ENCODE data around the gene DNAH11. TPM values are rescaled to one million over a fixed set of nuclear protein-coding genes. Genes with fewer than 3 reads are reported as not detected.

The DNAH11 gene
- total and polyA plus RNA-seq, 2 of the 13 experiments (the other 11 are each of a cell fraction or from before 2014, with no cell fraction given), result not detected

DNA sequence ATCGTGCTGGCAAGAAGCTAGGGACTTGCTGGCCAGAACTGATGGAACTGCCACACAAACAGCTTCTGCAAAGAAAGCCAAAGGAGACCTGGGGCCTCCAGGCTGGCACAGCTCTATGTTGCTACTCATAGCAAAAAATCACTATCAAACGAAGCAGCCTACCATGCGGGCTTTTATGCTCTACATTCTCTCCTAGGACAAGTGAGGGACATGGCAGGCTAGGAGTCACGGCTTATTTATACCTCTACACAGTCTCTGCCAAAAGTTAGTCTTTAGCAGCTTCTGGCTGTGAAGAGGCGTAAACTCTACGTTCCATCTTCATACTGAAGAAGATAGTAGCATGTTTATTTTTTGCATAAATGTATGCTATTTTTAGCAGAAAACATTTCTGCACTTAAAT is 367.4 kb downstream of the DNAH11 start:
- Histone ChIP-seq H3K4me3 (replicated peaks in 1 of 3; ENCODE audit: insufficient read depth in 1 of 3, low read depth in 2 of 3, low read length in 3 of 3) (no peak overlapping the region), H3K79me2 (ENCODE audit: insufficient read depth, low read length) (no peaks in the 10 kb centered on the region), H3K27me3 (ENCODE audit: control insufficient read depth in 1 of 2, insufficient read depth in 2 of 2, low read length in 2 of 2) (peaks cover 2 to 19% of the 10 kb centered on the region in 2 experiments; a peak in 1 of 5 replicates), H4K20me1 (ENCODE audit: insufficient read depth, low read length) (no peaks in the 10 kb centered on the region), H2AFZ (ENCODE audit: low read length) (no peak overlapping the region), H3K27ac (ENCODE audit: extremely low read length, insufficient read depth, low read length) (no peak overlapping the region), H3K9me3 (ENCODE audit: low read length) (no peaks in the 10 kb centered on the region), H3K36me3 (replicated peaks in 1 of 2; ENCODE audit: control insufficient read depth in 1 of 2, insufficient read depth in 2 of 2, low read length in 2 of 2) (no peaks in the 10 kb centered on the region), H3K9ac (ENCODE audit: insufficient read depth, low read depth, low read length) (no peak overlapping the region), H3K4me2 (ENCODE audit: low read depth, low read length) (no peak overlapping the region), H3K4me1 (ENCODE audit: insufficient read depth, low read length) (no peaks in the 10 kb centered on the region)
- ChIA-PET POLR2A (no interaction called here), CTCF (ENCODE audit: low intra/inter-chr PET ratio, low total read pairs) (no interaction called here)
- no peak for DNase-seq (ENCODE audit: low spot score)
- WGBS (ENCODE audit: low lambda C conversion rate), result 39% methylated on average over 4 of the region's 6 CpGs
- no TSS peak for BruUV-seq (replicated peaks)
- in situ Hi-C loops (cut with HindIII; ENCODE audit: extremely low pct_ligation_motif_present, low pct_unique_long_range_greater_than_20kb) (no loop called here), intact Hi-C loops (cut with micrococcal nuclease; ENCODE audit: unreplicated experiment) (no loop called here)
- FAIRE-seq, result no peak
- no peak for TF ChIP-seq MLLT10 (CRISPR knock-in tag; IDR thresholded peaks at IDR 0.05)
- no peak for TF ChIP-seq YEATS2 (CRISPR knock-in tag; IDR thresholded peaks at IDR 0.05; ENCODE audit: borderline replicate concordance)
- TF ChIP-seq, protein P1, sequence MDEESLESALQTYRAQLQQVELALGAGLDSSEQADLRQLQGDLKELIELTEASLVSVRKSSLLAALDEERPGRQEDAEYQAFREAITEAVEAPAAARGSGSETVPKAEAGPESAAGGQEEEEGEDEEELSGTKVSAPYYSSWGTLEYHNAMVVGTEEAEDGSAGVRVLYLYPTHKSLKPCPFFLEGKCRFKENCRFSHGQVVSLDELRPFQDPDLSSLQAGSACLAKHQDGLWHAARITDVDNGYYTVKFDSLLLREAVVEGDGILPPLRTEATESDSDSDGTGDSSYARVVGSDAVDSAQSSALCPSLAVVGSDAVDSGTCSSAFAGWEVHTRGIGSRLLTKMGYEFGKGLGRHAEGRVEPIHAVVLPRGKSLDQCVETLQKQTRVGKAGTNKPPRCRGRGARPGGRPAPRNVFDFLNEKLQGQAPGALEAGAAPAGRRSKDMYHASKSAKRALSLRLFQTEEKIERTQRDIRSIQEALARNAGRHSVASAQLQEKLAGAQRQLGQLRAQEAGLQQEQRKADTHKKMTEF (CRISPR knock-in tag; IDR thresholded peaks at IDR 0.05), result no peak
- TF ChIP-seq, protein P2, sequence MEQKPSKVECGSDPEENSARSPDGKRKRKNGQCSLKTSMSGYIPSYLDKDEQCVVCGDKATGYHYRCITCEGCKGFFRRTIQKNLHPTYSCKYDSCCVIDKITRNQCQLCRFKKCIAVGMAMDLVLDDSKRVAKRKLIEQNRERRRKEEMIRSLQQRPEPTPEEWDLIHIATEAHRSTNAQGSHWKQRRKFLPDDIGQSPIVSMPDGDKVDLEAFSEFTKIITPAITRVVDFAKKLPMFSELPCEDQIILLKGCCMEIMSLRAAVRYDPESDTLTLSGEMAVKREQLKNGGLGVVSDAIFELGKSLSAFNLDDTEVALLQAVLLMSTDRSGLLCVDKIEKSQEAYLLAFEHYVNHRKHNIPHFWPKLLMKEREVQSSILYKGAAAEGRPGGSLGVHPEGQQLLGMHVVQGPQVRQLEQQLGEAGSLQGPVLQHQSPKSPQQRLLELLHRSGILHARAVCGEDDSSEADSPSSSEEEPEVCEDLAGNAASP (CRISPR knock-in tag; IDR thresholded peaks at IDR 0.05; ENCODE audit: borderline replicate concordance), result no peak
- TF ChIP-seq ZNF552 (CRISPR knock-in tag; IDR thresholded peaks at IDR 0.05; ENCODE audit: borderline replicate concordance), result no peak
- no peak for TF ChIP-seq ARNTL (CRISPR knock-in tag; IDR thresholded peaks at IDR 0.05)
- TF ChIP-seq, protein P3, sequence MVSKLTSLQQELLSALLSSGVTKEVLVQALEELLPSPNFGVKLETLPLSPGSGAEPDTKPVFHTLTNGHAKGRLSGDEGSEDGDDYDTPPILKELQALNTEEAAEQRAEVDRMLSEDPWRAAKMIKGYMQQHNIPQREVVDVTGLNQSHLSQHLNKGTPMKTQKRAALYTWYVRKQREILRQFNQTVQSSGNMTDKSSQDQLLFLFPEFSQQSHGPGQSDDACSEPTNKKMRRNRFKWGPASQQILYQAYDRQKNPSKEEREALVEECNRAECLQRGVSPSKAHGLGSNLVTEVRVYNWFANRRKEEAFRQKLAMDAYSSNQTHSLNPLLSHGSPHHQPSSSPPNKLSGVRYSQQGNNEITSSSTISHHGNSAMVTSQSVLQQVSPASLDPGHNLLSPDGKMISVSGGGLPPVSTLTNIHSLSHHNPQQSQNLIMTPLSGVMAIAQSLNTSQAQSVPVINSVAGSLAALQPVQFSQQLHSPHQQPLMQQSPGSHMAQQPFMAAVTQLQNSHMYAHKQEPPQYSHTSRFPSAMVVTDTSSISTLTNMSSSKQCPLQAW (CRISPR knock-in tag; IDR thresholded peaks at IDR 0.05), result no peak
- no peak for ATAC-seq

All from HepG2 (cell line).